Effector memory CD8-positive, alpha-beta T cell (primary cell): ENCODE data around the gene CDK5.
"Not testable (repeated sequence)": the region's sequence is repeated elsewhere in the genome, so short reads cannot be mapped to it uniquely, and the experiment has no call there.

Experiments used
- ATAC-seq: fragments of 150-1000 bp; cut with Tn5 transposase; replicated peaks from 2 replicates; pipeline ENCODE4 v1.10.0; 2021; ENCODE audit warnings: mild to moderate bottlenecking, moderate library complexity
- DNase-seq, 3 experiments: peaks; one replicate each; pipeline ENCODE4 v3.0.0; 2021
- H3K27ac Mint-ChIP-seq, 2 donors: one replicate each; pipeline ENCODE4 v1.8.0; 2022; ENCODE audit warnings: mild to moderate bottlenecking in 2 of 2, mixed read lengths in 2 of 2, moderate library complexity in 2 of 2
- H3K27me3 Mint-ChIP-seq, 2 donors: one replicate each; pipeline ENCODE4 v1.8.0; 2022; ENCODE audit warnings: mixed read lengths in 2 of 2
- H3K36me3 Mint-ChIP-seq: one replicate; pipeline ENCODE4 v1.8.0; 2022; ENCODE audit warnings: mild to moderate bottlenecking, moderate library complexity, mixed read lengths; ENCODE audit not compliant: insufficient read depth
- H3K4me1 Mint-ChIP-seq, 2 donors: one replicate each; pipeline ENCODE4 v1.8.0; 2022; ENCODE audit warnings: low read depth in 2 of 2, mixed read lengths in 2 of 2
- H3K4me3 Mint-ChIP-seq, 2 donors: one replicate each; pipeline ENCODE4 v1.8.0; 2022; ENCODE audit warnings: mild to moderate bottlenecking in 2 of 2, mixed read lengths in 2 of 2, moderate library complexity in 2 of 2
- H3K9me3 Mint-ChIP-seq, 2 donors: one replicate each; pipeline ENCODE4 v1.8.0; 2022; ENCODE audit warnings: mixed read lengths in 2 of 2

Gene CDK5

DNA sequence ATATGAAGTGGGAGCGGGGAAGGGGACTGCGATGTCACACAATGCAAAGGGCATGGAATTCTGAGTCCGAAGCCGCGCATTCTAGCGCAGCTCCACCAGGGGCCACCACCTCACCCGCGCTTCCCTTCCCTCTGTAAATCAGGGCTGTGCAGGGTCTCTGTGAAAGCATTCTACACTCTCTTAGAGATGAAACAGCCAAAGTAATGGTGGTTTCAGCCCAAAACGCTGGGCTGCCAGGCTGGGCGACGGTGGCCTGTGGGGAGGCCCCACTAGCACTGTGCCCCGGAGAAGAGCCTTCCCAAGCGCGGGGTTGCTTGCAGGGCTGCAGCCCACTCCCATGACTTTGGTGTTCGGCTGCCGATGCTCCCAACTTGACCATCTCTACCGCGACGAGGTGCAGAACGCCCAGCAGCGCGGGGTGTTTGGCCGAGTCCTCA lies 44.8 kb downstream of the CDK5 start:
- no peak for DNase-seq
- Mint-ChIP-seq H3K4me3 (peak overlapping the region; percentile 26 to 46), H3K4me1 (peaks cover 51 to 54% of the 10 kb centered on the region in 2 donors), H3K36me3 (peaks cover 34% of the 10 kb centered on the region), H3K27ac (peak overlapping the region; percentile 97 to 98), H3K9me3 (no peaks in the 10 kb centered on the region), H3K27me3 (peaks cover 0 to 2% of the 10 kb centered on the region in 2 donors)
- no peak for ATAC-seq

DNA sequence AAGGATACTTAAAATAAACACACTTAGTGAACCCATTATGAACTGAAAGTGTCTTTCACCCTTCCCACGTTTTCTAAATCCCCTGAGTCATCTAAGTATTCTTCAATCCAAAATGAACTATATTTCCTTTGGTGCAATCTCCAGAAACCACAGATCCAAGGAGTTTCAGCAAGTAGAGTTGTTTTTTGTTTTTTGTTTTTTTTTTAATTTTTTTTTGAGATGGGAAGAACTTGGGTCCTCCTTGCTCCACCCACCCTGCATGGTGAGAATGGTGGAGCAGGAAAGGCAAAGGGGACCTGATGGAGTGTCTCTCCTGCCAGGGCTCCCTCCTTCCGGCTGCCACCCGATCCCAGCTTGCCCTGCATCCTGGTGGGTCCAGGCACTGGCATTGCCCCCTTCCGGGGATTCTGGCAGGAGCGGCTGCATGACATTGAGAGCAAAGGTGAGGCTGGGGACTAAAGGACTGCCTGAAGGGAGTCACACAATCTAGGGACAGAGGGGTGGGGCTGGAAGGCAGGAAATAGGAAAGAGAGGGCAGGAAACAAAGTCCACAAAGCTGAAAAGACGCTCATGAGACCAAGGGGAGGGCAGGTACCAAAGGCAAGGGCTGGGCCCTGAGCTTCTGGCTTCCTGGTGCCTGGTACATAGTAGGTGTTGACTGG lies 45.5 kb downstream of the CDK5 start:
- Mint-ChIP-seq H3K4me1 (peaks cover 54 to 56% of the 10 kb centered on the region in 2 donors), H3K27ac (peak overlapping the region; percentile 97 to 98), H3K9me3 (no peaks in the 10 kb centered on the region), H3K36me3 (peaks cover 34% of the 10 kb centered on the region), H3K27me3 (no peaks in the 10 kb centered on the region), H3K4me3 (peak overlapping the region; percentile 26 to 46)
- DNase-seq (no peak), ATAC-seq (no peak)

DNA sequence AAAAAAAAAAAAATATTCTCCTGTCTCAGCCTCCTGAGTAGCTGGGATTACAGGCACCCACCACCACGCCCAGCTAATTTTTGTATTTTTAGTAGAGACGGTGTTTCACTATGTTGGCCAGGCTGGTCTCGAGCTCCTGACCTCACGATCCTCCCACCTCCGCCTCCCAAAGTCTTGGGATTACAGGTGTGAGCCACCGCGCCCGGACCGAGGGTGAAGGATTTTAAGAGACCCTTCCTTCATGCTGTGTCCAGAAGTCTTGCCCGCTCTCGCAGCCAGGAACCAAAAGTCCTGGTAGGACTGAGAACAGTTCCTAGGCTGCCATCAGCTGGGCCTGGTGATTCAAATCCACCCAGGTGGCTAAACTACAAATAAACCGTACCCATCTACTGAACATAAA lies 46.1 kb downstream of the CDK5 start:
- H3K27ac Mint-ChIP-seq: peak overlapping the region; percentile 97 to 98
- H3K9me3 Mint-ChIP-seq, DNase-seq, ATAC-seq, H3K27me3 Mint-ChIP-seq: not testable (repeated sequence)
- H3K4me3 Mint-ChIP-seq: peak overlapping the region; percentile 26 to 46
- H3K36me3 Mint-ChIP-seq: peaks cover 33% of the 10 kb centered on the region
- peaks cover 55% of the 10 kb centered on the region in 2 donors for H3K4me1 Mint-ChIP-seq

DNA sequence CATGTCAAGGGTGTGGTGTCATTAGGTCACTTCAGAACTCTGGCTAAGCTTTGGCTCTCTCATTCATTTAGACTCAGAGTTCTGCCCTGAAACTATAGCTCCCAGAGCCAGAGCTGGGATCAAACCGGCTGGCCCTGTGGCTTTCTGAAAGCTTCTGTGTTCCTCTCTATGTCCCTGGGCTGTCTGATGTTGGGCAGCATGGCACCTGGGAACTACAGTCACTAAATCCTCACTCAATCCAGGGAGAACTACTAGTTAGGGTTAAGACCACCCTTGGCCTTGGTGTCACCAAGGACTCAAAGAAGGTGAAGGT lies 46.6 kb downstream of the CDK5 start:
- Mint-ChIP-seq H3K4me3 (peak overlapping the region; percentile 55 to 65), H3K36me3 (peaks cover 30% of the 10 kb centered on the region), H3K4me1 (peaks cover 53 to 55% of the 10 kb centered on the region in 2 donors), H3K27me3 (no peaks in the 10 kb centered on the region), H3K9me3 (no peaks in the 10 kb centered on the region), H3K27ac (peak overlapping the region; percentile 97 to 98)
- no peak for ATAC-seq
- no peak for DNase-seq

DNA sequence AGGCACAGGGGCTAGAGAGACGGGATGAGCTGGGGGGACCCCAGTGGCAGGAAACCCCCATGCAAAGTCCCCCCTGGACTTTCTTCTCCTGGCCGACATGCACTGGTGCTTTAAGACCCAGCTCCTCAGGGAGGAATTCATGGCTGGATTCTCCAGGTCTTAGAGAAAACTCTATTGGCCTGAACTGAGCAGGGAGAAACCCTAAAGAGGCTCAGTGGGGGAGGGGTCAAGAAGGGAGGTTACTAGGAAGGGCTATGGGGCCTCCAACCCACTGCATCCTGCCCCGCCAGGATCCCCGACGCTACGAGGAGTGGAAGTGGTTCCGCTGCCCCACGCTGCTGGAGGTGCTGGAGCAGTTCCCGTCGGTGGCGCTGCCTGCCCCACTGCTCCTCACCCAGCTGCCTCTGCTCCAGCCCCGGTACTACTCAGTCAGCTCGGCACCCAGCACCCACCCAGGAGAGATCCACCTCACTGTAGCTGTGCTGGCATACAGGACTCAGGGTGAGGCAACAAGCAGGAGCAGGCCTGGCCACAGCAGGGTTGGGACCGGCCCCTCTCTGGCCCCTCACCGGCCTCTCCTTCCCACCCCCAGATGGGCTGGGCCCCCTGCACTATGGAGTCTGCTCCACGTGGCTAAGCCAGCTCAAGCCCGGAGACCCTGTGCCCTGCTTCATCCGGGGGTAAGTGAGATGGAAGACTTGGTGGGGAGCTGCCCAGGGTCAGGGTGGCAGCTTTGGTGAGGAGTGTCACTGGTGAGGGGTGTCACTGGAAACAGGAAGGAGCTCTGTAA lies 47.2 kb downstream of the CDK5 start:
- no peaks in the 10 kb centered on the region for H3K27me3 Mint-ChIP-seq
- H3K4me1 Mint-ChIP-seq: peaks cover 51 to 53% of the 10 kb centered on the region in 2 donors
- peak in 2 of 3 experiments; percentile 29 to 34 for DNase-seq
- H3K27ac Mint-ChIP-seq: peak overlapping the region; percentile 97 to 98
- peak; percentile 16 for ATAC-seq
- peak overlapping the region; percentile 55 to 65 for H3K4me3 Mint-ChIP-seq
- peaks cover 30% of the 10 kb centered on the region for H3K36me3 Mint-ChIP-seq
- no peaks in the 10 kb centered on the region for H3K9me3 Mint-ChIP-seq

DNA sequence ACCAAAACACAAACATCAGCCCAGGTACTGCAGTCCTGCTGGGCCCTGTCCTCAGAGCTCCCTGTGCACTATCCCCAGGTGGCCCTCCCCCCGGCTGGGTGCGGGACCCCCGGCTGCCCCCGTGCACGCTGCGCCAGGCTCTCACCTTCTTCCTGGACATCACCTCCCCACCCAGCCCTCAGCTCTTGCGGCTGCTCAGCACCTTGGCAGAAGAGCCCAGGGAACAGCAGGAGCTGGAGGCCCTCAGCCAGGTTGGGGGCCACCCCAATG lies 47.7 kb downstream of the CDK5 start:
- no peaks in the 10 kb centered on the region for H3K9me3 Mint-ChIP-seq
- peaks cover 47% of the 10 kb centered on the region in 2 donors for H3K4me1 Mint-ChIP-seq
- DNase-seq: no peak
- H3K27ac Mint-ChIP-seq: peak overlapping the region in 1 of 2 donors; percentile 97
- H3K27me3 Mint-ChIP-seq: no peaks in the 10 kb centered on the region
- peak overlapping the region; percentile 55 to 65 for H3K4me3 Mint-ChIP-seq
- no peak for ATAC-seq
- peaks cover 29% of the 10 kb centered on the region for H3K36me3 Mint-ChIP-seq

DNA sequence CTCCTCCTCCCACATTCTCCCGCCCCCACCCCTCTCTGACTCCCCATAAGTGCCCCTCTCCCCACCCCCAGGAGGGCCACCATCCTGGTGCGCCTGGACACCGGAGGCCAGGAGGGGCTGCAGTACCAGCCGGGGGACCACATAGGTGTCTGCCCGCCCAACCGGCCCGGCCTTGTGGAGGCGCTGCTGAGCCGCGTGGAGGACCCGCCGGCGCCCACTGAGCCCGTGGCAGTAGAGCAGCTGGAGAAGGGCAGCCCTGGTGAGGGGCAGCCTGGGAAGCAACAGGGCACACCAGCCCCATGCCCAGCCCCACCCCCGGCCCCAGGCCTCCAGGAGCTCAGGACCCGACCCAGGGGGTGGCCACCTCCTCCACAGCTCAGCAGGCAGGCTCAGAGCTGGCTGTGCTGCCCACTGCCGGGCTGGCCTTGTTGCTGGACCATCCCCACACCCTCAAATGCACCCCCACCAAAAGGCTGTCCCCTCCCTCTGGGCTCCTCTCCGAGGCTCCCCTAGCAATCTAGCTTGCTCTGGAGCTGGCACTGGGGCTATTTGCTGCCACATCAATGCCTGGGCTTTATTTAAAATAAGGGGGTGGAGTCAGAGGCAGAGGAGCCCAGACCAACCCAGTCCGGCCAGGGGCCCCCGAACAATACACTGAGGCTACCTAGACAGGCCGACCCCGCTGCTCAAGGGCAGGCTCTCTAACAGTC lies 48.2 kb downstream of the CDK5 start:
- DNase-seq (no peak), ATAC-seq (no peak)
- Mint-ChIP-seq H3K4me3 (peak overlapping the region in 1 of 2 donors; percentile 75), H3K27ac (peak overlapping the region; percentile 82 to 97), H3K9me3 (no peaks in the 10 kb centered on the region), H3K36me3 (peaks cover 24% of the 10 kb centered on the region), H3K4me1 (peaks cover 42 to 46% of the 10 kb centered on the region in 2 donors), H3K27me3 (no peaks in the 10 kb centered on the region)

DNA sequence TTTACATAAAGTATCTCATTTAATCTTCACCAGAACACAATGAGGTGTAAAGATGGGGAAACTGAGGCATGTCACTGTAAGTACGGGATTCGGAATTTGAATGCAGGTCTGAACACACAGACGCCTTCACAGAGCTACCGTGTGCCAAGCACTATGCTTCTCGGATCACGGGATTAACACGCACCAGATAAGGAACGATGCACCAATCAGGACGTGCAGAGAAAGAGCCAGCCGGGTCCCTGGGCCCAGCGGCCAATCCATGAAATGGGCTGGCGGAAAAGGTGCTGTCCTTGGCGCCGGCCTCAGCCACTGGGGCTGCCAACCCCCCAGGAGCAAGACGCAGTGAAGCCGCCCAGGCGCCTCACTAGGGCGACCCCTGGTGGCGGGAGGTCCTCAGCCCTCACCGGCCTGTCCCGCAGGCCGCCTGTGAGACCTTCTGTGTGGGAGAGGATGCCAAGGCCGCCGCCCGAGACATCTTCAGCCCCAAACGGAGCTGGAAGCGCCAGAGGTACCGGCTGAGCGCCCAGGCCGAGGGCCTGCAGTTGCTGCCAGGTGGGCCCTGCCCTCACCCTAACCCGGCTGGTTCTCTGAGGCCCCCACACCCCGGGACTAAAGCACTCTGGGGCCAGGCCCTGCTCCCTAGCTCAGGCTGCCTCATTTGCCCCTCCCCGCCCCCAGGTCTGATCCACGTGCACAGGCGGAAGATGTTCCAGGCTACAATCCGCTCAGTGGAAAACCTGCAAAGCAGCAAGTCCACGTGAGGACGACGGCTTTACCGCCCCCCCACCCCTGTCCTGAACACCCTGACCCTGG lies 49.0 kb downstream of the CDK5 start:
- Mint-ChIP-seq H3K27me3 (no peaks in the 10 kb centered on the region), H3K4me3 (peak overlapping the region; percentile 75 to 84), H3K36me3 (peaks cover 16% of the 10 kb centered on the region), H3K9me3 (no peaks in the 10 kb centered on the region), H3K4me1 (peaks cover 39 to 41% of the 10 kb centered on the region in 2 donors), H3K27ac (peak overlapping the region; percentile 82 to 88)
- DNase-seq (peak; percentile 84 to 85 (median 85)), ATAC-seq (peak; percentile 57)

DNA sequence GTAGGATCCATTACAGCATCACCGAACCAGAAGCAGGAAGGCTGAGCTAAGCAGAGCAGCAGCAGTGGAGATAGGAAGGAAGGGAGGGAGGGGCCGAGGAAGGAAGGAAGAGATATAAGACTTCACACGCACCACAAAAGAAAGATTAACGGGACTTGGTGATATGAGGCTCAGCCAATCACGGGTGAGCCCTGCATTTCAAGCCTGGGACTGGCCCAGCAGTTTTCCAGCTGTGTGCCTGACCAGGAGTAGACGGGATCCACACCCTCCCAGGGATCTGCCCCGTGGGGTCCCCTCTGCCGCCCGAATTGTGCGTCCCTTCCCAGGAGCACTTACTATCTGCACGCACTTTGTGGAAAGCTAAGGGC lies 49.6 kb downstream of the CDK5 start:
- no peak for DNase-seq
- peak overlapping the region; percentile 75 to 84 for H3K4me3 Mint-ChIP-seq

DNA sequence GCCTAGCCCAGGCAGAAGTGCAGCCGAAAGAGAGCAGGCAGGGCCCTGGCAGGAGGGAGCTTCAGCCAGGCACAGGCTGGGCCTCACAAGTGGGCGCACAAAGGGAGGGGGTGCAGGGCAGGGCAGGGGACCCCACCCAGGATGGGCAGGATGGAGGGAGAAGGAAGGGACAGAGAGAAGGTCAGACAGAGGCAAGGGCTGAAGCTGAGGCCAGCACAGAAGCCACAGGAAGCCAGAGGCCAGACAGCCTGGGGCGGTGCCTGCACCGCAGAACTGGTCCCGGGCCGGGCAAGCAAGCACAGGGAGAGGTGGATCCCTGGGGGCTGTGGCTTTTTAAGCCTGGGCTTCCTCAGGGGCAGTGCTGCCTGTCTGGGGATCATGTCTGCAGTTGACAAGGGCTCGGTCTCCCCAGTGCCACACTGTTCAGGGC lies 50.2 kb downstream of the CDK5 start:
- Mint-ChIP-seq H3K4me3 (peak overlapping the region; percentile 75 to 84), H3K36me3 (peaks cover 13% of the 10 kb centered on the region), H3K9me3 (no peaks in the 10 kb centered on the region), H3K27ac (peak overlapping the region; percentile 82 to 88), H3K4me1 (peaks cover 34 to 37% of the 10 kb centered on the region in 2 donors), H3K27me3 (no peaks in the 10 kb centered on the region)
- ATAC-seq (no peak), DNase-seq (no peak)

More for the DNA sequence above, 49.6 kb downstream of the CDK5 start:
- no peaks in the 10 kb centered on the region for H3K27me3 Mint-ChIP-seq
- H3K27ac Mint-ChIP-seq: peak overlapping the region; percentile 82 to 88
- H3K9me3 Mint-ChIP-seq: no peaks in the 10 kb centered on the region
- H3K36me3 Mint-ChIP-seq: peaks cover 13% of the 10 kb centered on the region
- H3K4me1 Mint-ChIP-seq: peaks cover 37 to 41% of the 10 kb centered on the region in 2 donors
- peak; percentile 42 for ATAC-seq

DNA sequence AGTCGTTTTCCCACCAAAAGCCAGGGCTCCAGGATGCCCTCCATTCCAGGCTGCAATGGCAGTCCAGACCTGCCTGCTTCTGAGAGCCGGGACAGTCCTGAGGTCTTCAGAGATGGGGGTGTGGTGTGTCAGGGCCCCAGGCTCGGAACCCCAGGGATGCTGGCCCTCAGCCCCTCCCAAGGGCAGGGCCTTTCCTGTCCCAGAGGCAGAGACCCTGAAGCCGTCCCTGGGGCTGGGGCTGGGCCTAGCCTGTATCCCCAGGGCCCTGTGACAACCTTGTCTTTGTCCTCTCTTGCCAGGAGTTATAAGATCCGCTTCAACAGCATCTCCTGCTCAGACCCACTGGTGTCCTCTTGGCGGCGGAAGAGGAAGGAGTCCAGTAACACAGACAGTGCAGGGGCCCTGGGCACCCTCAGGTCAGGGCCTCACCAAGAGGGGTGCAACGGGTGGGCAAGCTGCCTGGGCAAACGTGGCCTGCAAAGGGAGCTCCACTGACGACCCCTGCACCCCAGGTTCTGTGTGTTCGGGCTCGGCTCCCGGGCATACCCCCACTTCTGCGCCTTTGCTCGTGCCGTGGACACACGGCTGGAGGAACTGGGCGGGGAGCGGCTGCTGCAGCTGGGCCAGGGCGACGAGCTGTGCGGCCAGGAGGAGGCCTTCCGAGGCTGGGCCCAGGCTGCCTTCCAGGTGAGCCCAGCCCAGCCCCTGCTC lies 51.0 kb downstream of the CDK5 start:
- peaks cover 7% of the 10 kb centered on the region for H3K36me3 Mint-ChIP-seq
- no peaks in the 10 kb centered on the region for H3K27me3 Mint-ChIP-seq
- H3K4me1 Mint-ChIP-seq: peaks cover 28 to 30% of the 10 kb centered on the region in 2 donors
- H3K27ac Mint-ChIP-seq: peak overlapping the region in 1 of 2 donors; percentile 88
- peak overlapping the region in 1 of 2 donors; percentile 75 for H3K4me3 Mint-ChIP-seq
- DNase-seq (no peak), ATAC-seq (no peak)
- H3K9me3 Mint-ChIP-seq: no peaks in the 10 kb centered on the region

DNA sequence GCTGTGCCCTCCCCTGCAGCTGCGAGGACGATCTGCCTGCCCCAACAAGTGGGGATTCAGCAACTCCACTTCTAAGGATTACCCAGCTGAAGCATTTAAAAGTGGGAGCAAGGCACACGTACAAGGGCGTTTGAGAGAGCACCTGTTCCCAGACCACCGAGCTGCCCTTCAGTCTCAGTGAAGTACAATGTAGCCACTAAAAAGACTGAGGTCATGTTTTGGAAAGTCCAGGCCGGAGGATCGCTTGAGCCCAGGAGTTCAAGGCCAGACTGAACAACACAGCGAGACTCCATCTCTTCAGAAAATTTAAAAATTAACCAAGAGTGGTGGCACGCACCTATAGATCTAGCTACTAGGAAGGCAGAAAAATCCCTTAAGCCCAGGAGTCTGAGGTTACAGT lies 52.1 kb downstream of the CDK5 start:
- H3K4me1 Mint-ChIP-seq: peaks cover 21 to 25% of the 10 kb centered on the region in 2 donors
- no peaks in the 10 kb centered on the region for H3K27me3 Mint-ChIP-seq
- H3K4me3 Mint-ChIP-seq: peak overlapping the region in 1 of 2 donors; percentile 27
- H3K9me3 Mint-ChIP-seq: no peaks in the 10 kb centered on the region
- H3K27ac Mint-ChIP-seq: no peak overlapping the region
- DNase-seq: no peak
- peaks cover 4% of the 10 kb centered on the region for H3K36me3 Mint-ChIP-seq
- ATAC-seq: no peak
